Activated B cell treated with CpG ODN at 0.5 μM for 24 hours (primary cell): ENCODE results near the gene RPL18A. TPM values are rescaled to one million over a fixed set of nuclear protein-coding genes. Genes with fewer than 3 reads are reported as not detected.

Source experiments
- ATAC-seq: fragments of 200-7000 bp; cut with Tn5 transposase; one replicate; pipeline ENCODE4 v1.10.0; 2021; ENCODE audit warnings: low read depth, mild to moderate bottlenecking, moderate library complexity
- CTCF ChIA-PET: fragments of 350-600 bp; sonication (Branson Sonifier 250); formaldehyde crosslinking; loops from one replicate; lab custom pipeline; 2021; ENCODE audit warnings: antibody characterized with exemption; lab: Charles Lee
- POLR2A ChIA-PET: fragments of 350-600 bp; sonication (Branson Sonifier 250); formaldehyde crosslinking; loops from one replicate; lab custom pipeline; 2021; ENCODE audit warnings: antibody characterized with exemption; lab: Charles Lee
- DNase-seq: peaks from one replicate; pipeline ENCODE4 v3.0.0; 2022
- H3K27ac Mint-ChIP-seq: one replicate; pipeline ENCODE4 v1.8.0; 2020; ENCODE audit warnings: mixed read lengths
- H3K27me3 Mint-ChIP-seq: one replicate; pipeline ENCODE4 v1.8.0; 2021; ENCODE audit warnings: mixed read lengths
- H3K36me3 Mint-ChIP-seq: one replicate; pipeline ENCODE4 v1.8.0; 2021; ENCODE audit warnings: low read depth, mixed read lengths
- H3K4me1 Mint-ChIP-seq: one replicate; pipeline ENCODE4 v1.8.0; 2021; ENCODE audit warnings: mixed read lengths
- H3K4me3 Mint-ChIP-seq: one replicate; pipeline ENCODE4 v1.8.0; 2020; ENCODE audit warnings: mild to moderate bottlenecking, mixed read lengths
- H3K9me3 Mint-ChIP-seq: one replicate; pipeline ENCODE4 v1.8.0; 2020; ENCODE audit warnings: mixed read lengths
- CTCF ChIP-seq: fragments of 200-600 bp; IDR thresholded peaks from one replicate; pipeline ENCODE4 v1.8.0; 2022; ENCODE audit warnings: antibody characterized with exemption, mild to moderate bottlenecking
- intact Hi-C: fragments of 100-400 bp; cut with micrococcal nuclease; formaldehyde crosslinking; loops from one replicate; pipeline ENCODE4 v1.15.1; 2024
- total RNA-seq: library from RNA; stranded (reverse); gene quantifications from 2 replicates; pipeline ENCODE4 v1.2.3, GENCODE V29; 2022

Gene RPL18A
- total RNA-seq, 1 donor from 2014 or later, result 4,113 TPM

- Mint-ChIP-seq H3K4me3 (no peak overlapping the region), H3K4me1 (no peaks in the 10 kb centered on the region), H3K27ac (no peak overlapping the region), H3K27me3 (peaks cover 7% of the 10 kb centered on the region), H3K36me3 (no peaks in the 10 kb centered on the region), H3K9me3 (peaks cover 5% of the 10 kb centered on the region)
- TF ChIP-seq CTCF, result no peak
- DNase-seq (no peak), ATAC-seq (no peak)
- POLR2A ChIA-PET, result interaction anchor here (0.6 kb wide), 2 partner anchors 11 to 23 kb away, joined by 3 to 6 read pairs; no protein-coding TSS in a partner anchor
- CTCF ChIA-PET, result no interaction called here
- intact Hi-C loops, result no loop called here
These were observed 49.5 kb downstream of the RPL18A start for GRCh38 chr19:17909003-17909732.

GRCh38 chr19:17910791-17911360 is 51.2 kb downstream of the RPL18A start:
- H3K27ac Mint-ChIP-seq, result no peak overlapping the region
- H3K4me1 Mint-ChIP-seq, result no peaks in the 10 kb centered on the region
- no peaks in the 10 kb centered on the region for H3K36me3 Mint-ChIP-seq
- ChIA-PET POLR2A (interaction anchor here (0.6 to 0.8 kb wide), 3 partner anchors 63 to 155 kb away, joined by 3 read pairs; no protein-coding TSS in a partner anchor), CTCF (no interaction called here)
- no peak overlapping the region for H3K4me3 Mint-ChIP-seq
- intact Hi-C loops, result no loop called here
- peaks cover 7% of the 10 kb centered on the region for H3K27me3 Mint-ChIP-seq
- no peak for ATAC-seq
- no peak for DNase-seq
- H3K9me3 Mint-ChIP-seq, result peaks cover 5% of the 10 kb centered on the region
- no peak for TF ChIP-seq CTCF

Other genes with a start within 250 kb of the RPL18A start
- 0.02 and 0.04 TPM in 2 replicates for gene UNC13A, start 171.6 kb upstream of the RPL18A start, total RNA-seq
- 65.6 and 80.5 TPM in 2 replicates for gene MAP1S, start 140.4 kb upstream of the RPL18A start, total RNA-seq
- gene FCHO1, start 108.4 kb upstream of the RPL18A start, total RNA-seq, result 81.8 and 103 TPM in 2 replicates
- not detected in 2 replicates for gene B3GNT3, start 64.8 kb upstream of the RPL18A start, total RNA-seq
- 3.6 and 4.1 TPM in 2 replicates for gene INSL3, start 38.4 kb upstream of the RPL18A start, total RNA-seq
- gene JAK3, start 11.9 kb upstream of the RPL18A start, total RNA-seq, result 213 and 256 TPM in 2 replicates
- gene SLC5A5, start 12.0 kb downstream of the RPL18A start, total RNA-seq, result 0.09 and 0.12 TPM in 2 replicates
- 49.9 and 59.5 TPM in 2 replicates for gene CCDC124, start 73.1 kb downstream of the RPL18A start, total RNA-seq
- 0.17 TPM in 1 of 2 replicates, not detected in the other for gene KCNN1, start 107.2 kb downstream of the RPL18A start, total RNA-seq
- gene ARRDC2, start 148.3 kb downstream of the RPL18A start, total RNA-seq, result 147 and 168 TPM in 2 replicates
- gene IL12RB1, start 227.0 kb downstream of the RPL18A start, total RNA-seq, result 19.9 and 20.9 TPM in 2 replicates
- gene MAST3, start 237.9 kb downstream of the RPL18A start, total RNA-seq, result 44.3 and 48.6 TPM in 2 replicates